GM19239 (cell line): ENCODE measurements around the gene ALAD.
A peak's percentile ranks its signal among the peaks of the same experiment; 100 is the strongest.
"Not testable (repeated sequence)": the region's sequence is repeated elsewhere in the genome, so short reads cannot be mapped to it uniquely, and the experiment has no call there.

Source experiments
- DNase-seq: peaks from one replicate; pipeline ENCODE4 v3.0.0; 2011; ENCODE audit warnings: low spot score; ENCODE audit not compliant: insufficient read length
- FAIRE-seq: peaks from 2 replicates; lab custom pipeline; 2011; peaks lifted over from hg19 to GRCh38; lab: Jason Lieb, UNC

Gene ALAD

DNA sequence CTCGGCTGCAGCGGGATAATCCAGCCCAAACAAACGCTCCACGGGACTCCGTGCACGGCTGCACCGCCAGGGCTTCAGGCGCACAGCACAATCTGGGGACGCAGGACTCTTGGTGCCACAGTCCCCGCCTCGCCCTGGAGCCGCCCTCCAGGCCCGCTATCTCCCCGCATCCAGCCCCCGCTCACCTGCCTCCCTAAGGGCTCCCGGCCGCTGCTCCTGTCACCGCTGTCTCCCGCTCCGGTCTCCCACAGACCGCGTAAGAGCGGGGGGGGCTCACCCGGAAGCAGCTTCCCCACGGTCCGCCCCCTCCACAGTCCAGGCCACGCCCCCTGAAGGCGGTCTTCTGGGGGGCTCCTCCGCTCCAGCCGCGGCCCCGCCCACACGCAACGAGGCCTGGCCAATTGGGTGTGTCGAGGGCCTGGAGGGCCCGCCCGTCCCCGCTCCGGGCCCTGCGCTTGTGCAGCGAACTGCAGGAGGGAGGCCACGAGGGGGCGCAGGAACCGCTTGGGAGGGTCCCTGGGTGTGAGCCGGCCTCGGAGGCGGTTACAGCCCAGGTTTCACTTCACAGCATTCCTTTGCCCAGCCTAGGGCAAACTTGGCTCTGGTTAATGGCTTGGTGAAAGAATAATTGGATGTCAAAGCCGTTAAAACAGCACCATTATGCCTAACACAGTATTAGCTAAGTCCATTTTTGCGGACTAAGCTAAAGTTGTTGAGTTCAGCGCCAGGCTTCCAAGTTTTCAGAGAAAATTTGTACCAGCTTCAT is at the start of gene ALAD:
Gene ALAD, minus strand, starts transcription at position 258 of the 766 bp plus-strand sequence. CDS start 7,725 bp downstream, outside the sequence.
- FAIRE-seq: peak; percentile 90
- peak; percentile 92 for DNase-seq

- no peak for DNase-seq
- FAIRE-seq: no peak
Observed at GRCh38 chr9:113449376-113449775, 48.3 kb upstream of the ALAD start.

GRCh38 chr9:113446323-113446740 is 45.2 kb upstream of the ALAD start:
- DNase-seq (no peak), FAIRE-seq (peak; percentile 49)

- no peak for DNase-seq
- FAIRE-seq: no peak
Observed at GRCh38 chr9:113444736-113445135, 43.7 kb upstream of the ALAD start.

DNA sequence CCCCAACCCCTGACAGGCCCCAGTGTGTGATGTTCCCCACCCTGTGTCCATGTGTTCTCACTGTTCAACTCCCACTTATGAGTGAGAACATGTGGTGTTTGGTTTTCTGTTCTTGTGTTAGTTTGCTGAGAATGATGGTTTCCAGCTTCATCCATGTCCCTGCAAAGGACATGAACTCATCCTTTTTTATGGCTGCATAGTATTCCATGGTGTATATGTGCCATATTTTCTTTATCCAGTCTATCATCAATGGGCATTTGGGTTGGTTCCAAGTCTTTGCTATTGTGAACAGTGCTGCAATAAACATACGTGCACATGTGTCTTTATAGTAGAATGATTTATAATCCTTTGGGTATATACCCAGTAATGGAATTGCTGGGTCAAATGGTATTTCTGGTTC is 36.6 kb upstream of the ALAD start:
- not testable (repeated sequence) for DNase-seq, FAIRE-seq

GRCh38 chr9:113436728-113437515 is 35.8 kb upstream of the ALAD start:
- DNase-seq (no peak), FAIRE-seq (no peak)

- DNase-seq (no peak), FAIRE-seq (no peak)
Observed at GRCh38 chr9:113431191-113431590, 30.1 kb upstream of the ALAD start.

GRCh38 chr9:113428062-113428615 is 27.1 kb upstream of the ALAD start:
- DNase-seq (no peak), FAIRE-seq (no peak)

GRCh38 chr9:113427629-113428028 is 26.5 kb upstream of the ALAD start:
- FAIRE-seq (no peak), DNase-seq (no peak)

DNA sequence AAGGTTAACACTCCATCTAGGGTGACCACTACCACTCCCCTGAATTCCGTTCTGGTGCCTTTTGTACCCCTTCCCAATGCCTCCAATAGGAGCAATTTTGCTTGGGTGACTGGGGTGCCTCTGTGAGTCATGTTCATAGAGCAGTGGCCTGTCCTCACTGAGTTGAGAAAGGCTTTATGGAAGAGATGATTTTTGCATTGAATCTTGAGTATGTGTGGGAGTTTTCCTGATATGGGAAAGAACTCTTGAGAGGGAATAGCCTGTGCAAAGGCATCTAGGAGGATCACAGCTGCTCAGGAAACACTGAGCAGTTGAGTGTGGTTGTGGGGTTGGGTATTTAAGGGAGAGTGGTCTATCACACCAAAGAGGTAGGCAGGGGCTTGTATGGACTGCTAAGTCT is 25.6 kb upstream of the ALAD start:
- FAIRE-seq: no peak

DNA sequence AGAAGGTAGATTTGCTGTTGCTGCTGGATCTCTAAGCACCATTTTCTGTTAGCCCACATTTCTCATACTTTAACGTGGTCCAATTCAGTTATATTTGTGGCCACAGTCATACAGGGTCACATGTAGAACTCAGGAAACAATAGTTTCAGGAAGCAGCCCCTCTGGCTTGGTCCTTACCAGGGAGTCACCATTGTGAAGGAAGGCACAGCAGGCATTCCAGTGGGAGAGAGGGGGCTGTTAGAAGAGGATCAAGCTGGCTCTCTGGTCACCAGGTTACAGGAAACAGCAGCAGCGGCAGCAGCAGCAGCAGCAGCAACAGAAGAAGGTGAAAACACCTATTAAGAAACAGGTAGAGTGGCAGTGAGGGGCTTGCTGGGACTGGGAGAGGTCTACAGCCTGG is 24.0 kb upstream of the ALAD start:
- no peak for FAIRE-seq

More for the DNA sequence above, 25.6 kb upstream of the ALAD start:
- DNase-seq: no peak

GRCh38 chr9:113421726-113422125 is 20.6 kb upstream of the ALAD start:
- DNase-seq (no peak), FAIRE-seq (no peak)

More for the DNA sequence above, 24.0 kb upstream of the ALAD start:
- no peak for DNase-seq

DNA sequence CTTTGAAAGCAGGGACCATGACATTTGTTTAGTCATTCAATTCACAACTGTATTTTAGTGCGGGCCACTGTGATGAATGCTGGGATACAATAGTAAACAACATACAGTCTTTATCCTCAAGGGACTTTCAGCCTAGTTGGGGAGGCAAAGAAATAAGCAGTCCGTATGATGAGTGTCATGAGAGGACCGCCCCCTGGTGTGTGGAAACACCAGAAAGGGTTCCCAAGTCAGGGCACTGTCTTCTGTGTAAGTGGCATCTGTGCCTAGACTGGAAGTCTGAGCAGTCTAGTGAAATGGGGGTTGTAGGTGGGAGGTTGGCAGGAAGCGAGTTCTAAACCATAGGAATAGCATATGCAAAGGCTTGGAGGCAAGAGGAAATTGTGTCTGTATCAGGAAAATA is 16.3 kb upstream of the ALAD start:
- no peak for FAIRE-seq
- DNase-seq: no peak

GRCh38 chr9:113416149-113416721 is 15.2 kb upstream of the ALAD start:
- peak; percentile 41 for DNase-seq
- peak; percentile 98 for FAIRE-seq

DNA sequence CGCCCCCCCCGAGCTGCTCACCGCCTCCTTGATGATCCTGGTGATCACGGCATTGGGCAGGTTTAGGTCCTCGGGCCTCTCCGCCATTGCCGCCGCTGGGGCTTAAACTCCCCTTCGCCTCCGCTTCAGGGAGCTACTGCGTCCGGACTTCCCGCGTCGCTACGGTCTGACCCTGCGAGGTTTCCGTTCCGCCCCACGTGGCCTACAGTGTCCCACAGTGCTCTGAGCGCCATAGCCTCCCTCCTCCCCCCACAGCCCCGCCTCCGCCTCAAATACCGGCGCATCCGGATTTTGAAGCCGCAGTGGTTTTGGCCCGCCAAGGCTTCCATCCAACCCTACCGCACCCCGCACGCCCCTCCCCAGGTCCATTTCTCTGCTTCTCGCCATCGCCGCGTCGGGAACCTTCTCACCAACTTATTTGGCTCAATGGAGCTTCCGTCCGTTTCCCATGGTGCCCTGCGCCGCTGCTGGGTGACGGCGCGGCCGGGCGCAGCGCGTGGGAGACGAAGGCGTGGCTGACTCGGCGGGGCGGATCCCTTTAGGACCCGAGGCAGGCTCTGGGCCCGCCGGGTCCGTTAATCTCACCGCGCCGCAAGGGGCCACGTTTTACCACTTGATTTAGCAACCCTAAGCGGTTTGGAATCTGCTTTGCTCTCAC is 9.3 kb upstream of the ALAD start, which contains the start of the genes C9orf43 and POLE3:
Gene C9orf43, plus strand, starts transcription at position 541 of the 658 bp plus-strand sequence. CDS start 2,747 bp downstream, outside the sequence.
Gene POLE3, minus strand, starts transcription at position 469 of the 658 bp plus-strand sequence. Its CDS starts 382 bp downstream, at position 87.
- peak; percentile 69 for DNase-seq
- FAIRE-seq: peak; percentile 87

- FAIRE-seq: no peak
- DNase-seq: no peak
Observed at GRCh38 chr9:113409883-113410206, 8.8 kb upstream of the ALAD start.

DNA sequence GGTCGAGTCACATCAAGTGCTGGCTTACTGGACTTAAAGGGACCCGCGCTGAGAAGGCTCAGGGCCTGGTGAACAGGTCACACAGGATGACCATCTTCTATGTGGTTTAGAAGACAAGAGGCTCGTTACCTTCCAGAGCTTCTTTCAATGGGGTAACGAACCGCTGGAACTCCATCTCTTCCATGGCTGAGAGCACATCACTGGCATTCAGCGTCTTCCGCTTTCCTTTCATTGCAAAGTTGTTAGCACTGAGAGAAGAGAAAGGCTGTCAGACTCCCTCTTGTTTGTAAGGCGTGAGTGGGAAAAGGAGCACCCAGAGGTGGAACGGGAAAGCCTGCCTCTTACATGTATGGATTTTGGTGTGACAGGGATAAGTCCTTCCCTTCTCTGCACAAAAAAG is 8.4 kb upstream of the ALAD start:
- DNase-seq (no peak), FAIRE-seq (no peak)

DNA sequence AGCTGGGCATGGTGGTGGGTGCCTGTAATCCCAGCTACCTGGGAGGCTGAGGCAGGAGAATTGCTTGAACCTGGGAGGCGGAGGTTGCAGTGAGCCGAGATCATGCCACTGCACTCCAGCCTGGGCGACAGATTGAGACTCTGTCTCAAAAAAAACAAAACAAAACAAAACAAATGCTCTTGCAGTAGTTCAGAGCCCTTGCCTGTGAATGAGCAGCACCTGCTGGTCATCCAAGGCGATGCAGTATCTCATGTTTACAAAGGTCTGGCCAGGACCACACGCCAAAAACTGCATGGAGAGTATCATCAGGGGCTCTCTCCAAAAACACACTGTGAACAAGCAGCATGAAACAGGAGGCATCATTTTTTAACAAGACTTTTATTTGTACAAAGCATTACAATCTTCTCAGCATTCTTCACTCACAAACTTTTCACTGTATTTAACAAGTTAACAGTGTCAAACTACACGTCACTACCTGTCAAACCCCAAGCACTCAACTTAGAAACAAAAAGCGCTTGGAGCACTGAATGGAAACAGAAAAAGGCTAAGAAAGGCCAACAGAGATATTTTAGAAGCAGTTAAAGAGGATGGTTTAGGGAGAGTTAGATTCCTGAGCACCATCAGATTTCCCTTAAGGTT is 5.9 kb upstream of the ALAD start:
- DNase-seq: not testable (repeated sequence)
- FAIRE-seq: peak; percentile 79

DNA sequence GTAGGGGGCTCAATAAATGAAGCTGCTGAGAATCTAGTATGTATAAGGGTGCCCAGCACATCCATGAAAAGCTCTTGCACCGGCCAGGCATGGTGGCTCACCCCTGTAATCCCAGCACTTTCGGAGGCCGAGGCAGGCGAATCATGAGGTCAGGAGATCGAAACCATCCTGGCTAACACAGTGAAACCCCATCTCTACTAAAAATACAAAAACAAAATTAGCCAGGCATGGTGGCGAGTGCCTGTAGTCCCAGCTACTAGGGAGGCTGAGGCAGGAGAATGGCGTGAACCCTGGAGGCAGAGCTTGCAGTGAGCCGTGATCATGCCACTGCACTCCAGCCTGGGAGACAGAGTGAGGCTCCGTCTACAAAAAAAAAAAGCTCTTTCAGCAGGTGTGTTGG is 5.3 kb upstream of the ALAD start:
- FAIRE-seq, DNase-seq: not testable (repeated sequence)
